ENCODE data around the gene RRP1B.
A peak's percentile ranks its signal among the peaks of the same experiment; 100 is the strongest.

Gene RRP1B

DNA sequence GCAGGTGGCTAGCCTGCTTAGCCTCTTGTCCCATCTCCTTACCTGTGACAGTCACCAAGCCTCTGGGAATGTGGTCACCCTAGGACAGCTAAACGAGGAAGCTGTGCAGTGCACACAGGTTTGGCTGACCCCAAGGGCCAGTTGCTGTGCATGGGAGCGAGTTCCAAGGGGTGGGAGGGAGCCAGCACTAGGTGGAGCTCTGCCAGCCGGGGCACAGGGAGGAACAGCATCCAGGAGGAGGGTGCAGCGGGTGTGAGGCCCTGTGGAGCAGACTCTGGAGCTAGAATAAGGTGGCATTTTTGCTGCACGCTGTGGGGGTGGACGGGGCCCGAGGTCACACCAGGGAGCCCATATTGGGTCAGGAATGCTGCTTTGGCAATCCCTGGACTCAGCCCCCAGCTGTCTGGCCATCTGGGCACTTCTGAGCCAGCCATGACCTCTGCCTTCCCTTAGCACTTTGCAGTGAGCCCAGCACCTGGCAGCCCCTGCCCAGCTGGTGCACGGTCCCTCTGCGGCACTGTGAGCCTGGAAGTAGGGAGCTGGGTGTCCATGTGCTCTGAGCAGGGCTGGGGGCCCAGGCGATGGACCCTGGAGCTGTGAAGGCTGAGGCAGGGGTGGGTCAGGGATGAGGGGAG, 68.3 kb downstream of the RRP1B start:
- DNase-seq, result no peak

GRCh38 chr21:43728154-43728466, 68.8 kb downstream of the RRP1B start:
- DNase-seq, result no peak

- DNase-seq, result peak; percentile 80
These were observed 69.4 kb downstream of the RRP1B start for GRCh38 chr21:43728467-43729390.

GRCh38 chr21:43731476-43731875, 72.1 kb downstream of the RRP1B start:
- no peak for DNase-seq

DNA sequence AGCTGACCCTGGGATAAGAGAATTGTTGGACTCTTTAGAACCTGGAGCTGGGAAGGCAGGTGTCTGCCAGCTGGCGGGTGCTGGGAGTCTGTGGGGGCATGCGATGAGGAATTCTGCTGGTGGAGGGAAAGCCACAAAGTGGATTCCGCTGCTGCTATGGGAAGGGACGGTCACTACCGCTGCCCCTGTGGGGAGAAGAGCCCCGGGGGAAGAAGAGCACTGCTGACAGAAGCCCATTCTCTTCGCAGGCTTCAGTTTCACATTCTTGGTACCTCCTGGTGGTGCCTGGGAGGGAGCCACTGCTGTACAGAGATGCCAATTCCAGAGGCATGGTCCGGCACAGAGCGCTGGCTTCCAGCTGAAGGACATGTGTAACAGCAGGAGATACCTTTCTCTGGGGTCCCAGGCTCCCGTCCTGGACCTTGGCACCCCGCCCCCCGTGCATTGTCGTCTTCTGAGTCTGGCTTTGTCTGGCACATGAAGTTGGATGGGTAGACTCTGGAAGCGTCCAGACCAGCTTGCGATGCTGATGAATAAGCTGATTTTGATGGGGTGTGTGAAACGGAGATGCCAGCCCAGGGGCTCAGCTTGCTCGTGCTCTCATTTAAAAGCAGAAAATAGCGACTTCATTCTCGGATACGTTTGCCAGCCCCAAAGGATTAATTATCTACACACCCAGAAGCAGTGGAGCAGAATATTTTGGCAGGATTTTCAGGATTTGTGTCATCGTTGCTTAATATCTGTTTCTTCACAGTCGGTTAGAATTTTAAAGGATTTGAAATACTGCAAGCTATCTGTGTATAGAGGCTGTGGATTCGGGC, 72.7 kb downstream of the RRP1B start:
- no peak for DNase-seq

DNA sequence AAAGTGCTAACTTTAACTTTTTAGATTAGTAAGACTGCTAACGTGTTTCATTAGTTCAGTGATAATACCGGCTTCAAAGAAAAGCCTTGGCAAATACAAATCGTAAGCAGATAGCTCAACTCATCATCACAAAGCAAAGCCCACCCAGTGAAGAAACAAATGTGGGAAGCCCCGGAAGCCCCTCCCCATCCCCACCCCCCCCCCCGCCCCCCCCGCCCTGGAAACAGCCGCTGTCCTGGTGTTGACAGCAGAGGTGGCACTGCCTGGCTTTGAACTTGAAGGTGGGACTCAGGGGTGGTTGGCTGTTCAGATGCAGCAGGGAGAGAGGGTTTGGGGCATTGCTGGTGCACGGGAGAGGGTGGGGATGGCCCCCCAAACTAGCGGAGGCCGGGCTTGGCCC, 73.7 kb downstream of the RRP1B start:
- DNase-seq, result no peak

- no peak for DNase-seq
These were observed 74.2 kb downstream of the RRP1B start for GRCh38 chr21:43733529-43734071.

DNA sequence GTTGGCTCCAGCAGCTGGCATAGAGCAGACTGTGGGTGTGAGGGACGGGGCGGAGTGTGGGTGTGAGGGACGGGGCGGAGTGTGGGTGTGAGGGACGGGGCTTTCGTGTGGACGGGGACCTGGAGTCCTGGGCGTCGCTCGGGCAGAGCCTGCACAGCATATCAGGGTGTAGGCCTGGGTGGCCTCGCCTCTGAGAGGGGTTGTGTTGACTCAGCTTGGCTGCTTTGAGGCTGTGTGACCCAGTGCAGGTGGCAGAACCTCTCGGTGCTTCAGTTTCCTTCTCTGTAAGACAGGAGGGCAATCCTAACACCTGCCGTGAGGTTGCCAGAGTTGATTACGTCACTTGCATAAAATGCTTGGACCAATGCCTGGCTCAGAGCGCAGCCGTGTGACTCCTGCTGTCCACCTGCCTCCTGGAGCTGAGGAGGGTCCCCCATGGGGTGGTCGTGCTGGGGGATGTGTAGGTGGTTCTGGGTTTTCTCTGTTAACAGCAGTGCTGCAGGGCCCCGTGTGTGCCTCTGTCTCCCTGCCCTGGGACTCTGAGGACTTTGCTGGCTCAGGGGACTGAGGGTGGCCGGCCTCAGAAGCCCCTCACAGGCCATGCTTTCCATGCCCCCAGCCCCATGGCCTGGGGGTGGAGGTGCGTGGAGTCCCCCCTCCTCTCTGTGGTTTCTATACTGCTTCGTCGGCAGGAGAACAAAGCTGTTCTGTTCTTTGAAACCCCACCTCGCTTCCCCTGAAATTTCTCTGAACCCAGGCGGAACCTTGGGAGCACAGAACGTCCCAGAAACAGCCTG, 75.0 kb downstream of the RRP1B start:
- DNase-seq, result no peak

DNA sequence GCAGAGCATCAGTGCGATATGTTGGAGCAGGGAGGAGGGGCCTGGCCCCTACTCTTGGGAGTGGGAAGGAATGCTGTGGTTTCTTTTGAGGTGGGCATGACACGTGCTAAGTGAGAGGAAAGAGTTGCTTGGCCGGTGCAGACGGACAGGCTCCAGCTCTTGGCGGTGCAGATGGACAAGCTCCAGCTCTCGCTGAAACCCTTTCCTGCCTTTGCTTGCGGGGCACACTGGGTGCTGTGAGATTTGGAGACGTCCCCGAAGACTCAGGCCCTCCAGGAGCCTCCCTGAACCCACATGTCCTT, 75.5 kb downstream of the RRP1B start:
- no peak for DNase-seq

DNA sequence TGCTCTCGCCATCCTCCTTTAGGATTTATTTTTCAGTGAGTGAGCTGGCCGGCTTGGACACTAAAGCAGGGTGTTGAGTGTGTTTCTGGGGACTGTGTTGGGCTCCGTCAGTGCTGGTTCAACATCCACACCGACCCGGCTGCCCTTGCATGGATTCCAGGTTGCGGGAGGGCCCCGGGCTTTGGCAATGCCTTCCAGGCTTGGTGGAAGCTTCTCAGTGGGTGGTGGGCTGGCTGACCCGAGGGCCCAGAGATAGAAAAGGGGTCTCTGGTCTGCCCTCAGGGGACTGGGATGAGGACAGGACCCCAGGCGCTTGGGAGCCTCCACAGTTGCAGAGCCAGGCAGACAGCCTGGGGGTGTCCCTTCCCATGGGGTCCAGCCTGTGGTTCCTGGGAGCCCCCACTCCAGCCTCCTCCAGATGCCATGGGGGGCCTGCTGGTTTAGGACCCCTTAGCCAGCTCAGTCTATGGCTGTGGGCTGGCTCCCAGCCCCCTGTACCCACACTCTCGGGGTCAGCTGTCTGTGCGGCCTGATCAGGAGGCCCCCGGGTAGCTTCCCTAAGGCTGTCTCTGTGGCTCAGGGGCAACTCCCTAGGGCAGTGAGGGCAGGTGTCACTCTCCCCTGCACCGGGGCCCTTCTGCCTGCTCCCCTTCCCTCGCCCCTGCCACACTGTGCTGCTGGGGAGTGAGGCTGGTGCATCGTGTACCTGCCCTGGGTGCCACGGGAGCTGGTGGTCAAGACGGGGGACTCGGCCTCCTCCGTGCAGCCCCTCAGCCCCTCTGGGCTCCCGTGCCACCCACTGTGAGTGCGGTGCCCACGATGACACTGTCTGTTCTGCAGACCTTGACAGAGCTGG, 76.1 kb downstream of the RRP1B start:
- DNase-seq, result no peak

GRCh38 chr21:43736224-43736883, 77.0 kb downstream of the RRP1B start:
- no peak for DNase-seq

DNA sequence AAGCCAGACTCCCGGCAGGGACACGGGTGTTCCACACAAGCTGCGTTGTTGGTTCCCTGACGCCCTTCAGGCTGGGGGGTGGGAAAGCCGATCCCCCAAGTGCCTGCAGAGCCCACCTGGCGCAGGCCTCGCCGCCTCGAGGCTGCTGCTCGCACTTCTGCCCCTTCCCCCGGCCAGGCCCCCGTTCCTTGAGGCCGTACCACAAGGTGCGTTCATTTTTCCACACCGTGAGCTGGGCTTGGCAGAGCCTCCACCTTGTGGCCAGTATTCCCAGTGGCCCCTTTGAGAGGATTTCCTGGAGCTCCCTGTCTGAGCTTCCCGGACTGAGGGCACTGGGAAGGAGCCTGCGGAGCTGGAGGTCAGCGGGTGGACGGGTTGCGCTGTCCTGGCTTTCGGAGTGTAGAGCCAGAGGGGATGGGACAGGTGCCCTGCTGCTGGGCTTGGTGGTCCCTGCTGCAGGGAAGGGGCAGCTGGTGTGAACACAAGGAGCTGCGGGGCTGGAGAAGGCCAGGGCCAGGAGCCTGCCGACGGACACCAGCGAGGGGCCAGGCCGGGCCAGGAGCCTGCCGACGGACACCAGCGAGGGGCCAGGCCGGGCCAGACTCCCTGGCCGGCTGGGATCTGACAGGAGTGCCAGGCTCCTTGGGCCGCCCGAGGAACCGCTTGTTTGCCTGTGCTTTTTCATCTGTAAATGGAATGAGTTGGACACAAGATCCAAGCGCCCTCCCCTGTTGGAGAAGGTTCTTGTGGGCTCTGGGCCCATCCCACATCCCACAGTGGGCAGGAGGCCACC, 78.0 kb downstream of the RRP1B start:
- DNase-seq, result no peak

DNA sequence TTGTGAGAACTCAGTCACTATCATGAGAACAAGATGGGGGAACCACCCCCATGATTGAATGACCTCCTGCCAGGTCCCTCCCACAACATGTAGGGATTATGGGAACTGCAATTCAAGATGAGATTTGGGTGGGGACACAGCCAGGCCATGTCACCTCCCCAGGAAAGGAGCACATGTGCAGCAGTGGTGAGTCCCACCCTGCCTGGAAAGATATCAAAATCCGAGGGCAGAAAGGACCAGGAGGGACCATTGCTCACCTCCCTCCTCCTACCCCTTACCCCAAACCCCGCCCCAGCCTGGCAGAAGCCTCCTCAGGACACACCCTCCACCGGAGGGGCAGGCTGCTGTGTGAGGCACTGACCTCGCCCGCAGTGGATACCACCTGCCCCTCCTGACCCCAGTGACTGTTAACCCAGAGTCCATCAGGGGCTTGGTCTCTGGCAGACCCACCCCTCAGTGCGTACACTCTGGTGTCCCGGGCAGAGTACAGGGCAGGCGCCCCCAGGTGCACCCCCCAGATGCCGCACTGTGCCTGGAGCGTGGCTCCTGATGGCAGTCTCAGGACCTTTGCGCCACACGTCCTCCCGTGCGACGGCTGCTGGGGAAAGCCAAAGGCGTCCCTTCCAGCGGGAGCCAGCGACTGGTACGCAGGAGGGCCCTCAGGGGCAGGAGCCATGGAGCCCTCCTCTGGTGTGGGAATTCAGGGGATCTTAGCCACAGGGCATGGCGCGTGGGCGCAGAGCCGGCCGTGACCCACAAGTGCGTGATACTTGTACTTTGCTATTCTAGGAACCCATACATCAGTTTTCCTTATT, 80.5 kb downstream of the RRP1B start:
- no peak for DNase-seq

- DNase-seq, result no peak
These were observed 81.3 kb downstream of the RRP1B start for GRCh38 chr21:43740497-43741156.

- DNase-seq, result no peak
These were observed 82.2 kb downstream of the RRP1B start for GRCh38 chr21:43741423-43742096.

- DNase-seq, result no peak
These were observed 84.6 kb downstream of the RRP1B start for GRCh38 chr21:43743947-43744346.

- DNase-seq, result no peak
These were observed 85.4 kb downstream of the RRP1B start for GRCh38 chr21:43744725-43745124.
